Neural cell (in vitro differentiated cells): ENCODE measurements around the gene WNK2.

ENCODE experiments used
- CTCF ChIP-seq: fragments of 450-650 bp; IDR thresholded peaks from 2 replicates; pipeline ENCODE4 v1.5.1; 2014; ENCODE audit warnings: antibody characterized with exemption, mild to moderate bottlenecking, moderate library complexity; ENCODE audit not compliant: poor library complexity, severe bottlenecking
- EP300 ChIP-seq: fragments of 450-650 bp; conservative IDR thresholded peaks from 2 replicates; pipeline ENCODE4 v1.6.1; 2014; ENCODE audit warnings: antibody characterized with exemption, mild to moderate bottlenecking, moderate library complexity; ENCODE audit not compliant: poor library complexity, severe bottlenecking
- EZH2 ChIP-seq: fragments of 200-600, 300-800 bp; shearing (Covaris generic), sonication (generic); IDR thresholded peaks from 2 replicates; pipeline ENCODE4 v1.6.1; 2014; ENCODE audit warnings: antibody characterized with exemption, low read length, borderline replicate concordance, mild to moderate bottlenecking; ENCODE audit not compliant: insufficient read depth, poor library complexity, severe bottlenecking
- MXI1 ChIP-seq: fragments of 450-650 bp; conservative IDR thresholded peaks from 2 replicates; pipeline ENCODE4 v1.6.1; 2014; ENCODE audit warnings: antibody characterized with exemption, mild to moderate bottlenecking; ENCODE audit not compliant: poor library complexity, severe bottlenecking
- POLR2AphosphoS5 ChIP-seq: IDR thresholded peaks from 2 replicates; pipeline ENCODE4 v1.6.1; 2012
- RAD21 ChIP-seq: fragments of 450-650 bp; conservative IDR thresholded peaks from 2 replicates; pipeline ENCODE4 v1.6.1; 2014; ENCODE audit warnings: antibody characterized with exemption, mild to moderate bottlenecking, moderate library complexity
- REST ChIP-seq: IDR thresholded peaks from 2 replicates; pipeline ENCODE4 v1.6.1; 2012; ENCODE audit warnings: borderline replicate concordance
- TAF1 ChIP-seq: IDR thresholded peaks from 2 replicates; pipeline ENCODE4 v1.6.1; 2012; ENCODE audit warnings: low read depth

- no peak for TF ChIP-seq CTCF
- TF ChIP-seq POLR2AphosphoS5, result no peak
- no peak for TF ChIP-seq REST
- TF ChIP-seq RAD21, result no peak
- no peak for TF ChIP-seq EZH2
- no peak for TF ChIP-seq MXI1
- TF ChIP-seq EP300, result no peak
- no peak for TF ChIP-seq TAF1
Observed at GRCh38 chr9:93303258-93303771, 119.4 kb downstream of the WNK2 start.
